HepG2 (cell line): ENCODE measurements around the gene AKAP8. TPM values are rescaled to one million over a fixed set of nuclear protein-coding genes. Genes with fewer than 3 reads are reported as not detected.

Experiments
- AKAP8 ChIP-seq: sonication (generic); formaldehyde crosslinking; IDR thresholded peaks from 2 replicates; pipeline ENCODE4 v1.5.1; 2020; ENCODE audit warnings: mild to moderate bottlenecking, missing genetic modification reagents
- ARID3A ChIP-seq: IDR thresholded peaks from 2 replicates; pipeline ENCODE4 v1.6.1; 2012; ENCODE audit warnings: low read depth, low read length, improper control_type of control experiment
- CBX2 ChIP-seq, 2 experiments: fragments of 200-600 bp in 1 of 2; sonication (generic); formaldehyde crosslinking in 1 of 2; IDR thresholded peaks; 2 replicates each; pipeline versions ENCODE4 v1.7.0 to v1.8.1; 2018 to 2022; ENCODE audit warnings: low read depth in 2 of 2, low read length in 1 of 2, mild to moderate bottlenecking in 1 of 2, missing genetic modification reagents in 1 of 2
- EED ChIP-seq: sonication (generic); formaldehyde crosslinking; IDR thresholded peaks from 2 replicates; pipeline ENCODE4 v1.5.0; 2020; ENCODE audit warnings: mild to moderate bottlenecking, missing genetic modification reagents
- FOXK1 ChIP-seq: sonication (generic); formaldehyde crosslinking; IDR thresholded peaks from 2 replicates; pipeline ENCODE4 v1.4.0; 2020; ENCODE audit warnings: low read depth, missing genetic modification reagents, borderline replicate concordance
- FOXP4 ChIP-seq: sonication (generic); formaldehyde crosslinking; IDR thresholded peaks from 2 replicates; pipeline ENCODE4 v1.4.0; 2020; ENCODE audit warnings: missing genetic modification reagents
- MAFK ChIP-seq, 2 experiments: IDR thresholded peaks in 1 of 2; conservative IDR thresholded peaks in 1 of 2; 2 replicates each; pipeline ENCODE4 v1.6.1; 2011; ENCODE audit warnings: improper control_type of control experiment in 2 of 2, low read length in 2 of 2
- NBN ChIP-seq: fragments of 450-650 bp; conservative IDR thresholded peaks from 2 replicates; pipeline ENCODE4 v1.6.1; 2017
- PRDM15 ChIP-seq: sonication (generic); formaldehyde crosslinking; IDR thresholded peaks from 2 replicates; pipeline ENCODE4 v1.4.0; 2020; ENCODE audit warnings: missing genetic modification reagents
- SIN3B ChIP-seq: fragments of 150-350 bp; IDR thresholded peaks from 2 replicates; pipeline ENCODE4 v1.6.1; 2014; ENCODE audit warnings: low read length
- SOX5 ChIP-seq: IDR thresholded peaks from 2 replicates; pipeline ENCODE4 v1.6.1; 2016; ENCODE audit warnings: borderline replicate concordance
- SPEN ChIP-seq: sonication (generic); formaldehyde crosslinking; IDR thresholded peaks from 2 replicates; pipeline ENCODE4 v1.5.1; 2020; ENCODE audit warnings: low read depth, mild to moderate bottlenecking, missing genetic modification reagents
- TAF1 ChIP-seq: sonication (generic); formaldehyde crosslinking; IDR thresholded peaks from 2 replicates; pipeline ENCODE4 v1.4.0; 2020; ENCODE audit warnings: missing genetic modification reagents
- ZBTB21 ChIP-seq: sonication (generic); formaldehyde crosslinking; IDR thresholded peaks from 2 replicates; pipeline ENCODE4 v1.4.0; 2020; ENCODE audit warnings: missing genetic modification reagents
- ZNF329 ChIP-seq: sonication (generic); formaldehyde crosslinking; IDR thresholded peaks from 2 replicates; pipeline ENCODE4 v1.9.0; 2021; ENCODE audit warnings: low read depth, mild to moderate bottlenecking, missing genetic modification reagents
- ZNF446 ChIP-seq: sonication (generic); formaldehyde crosslinking; IDR thresholded peaks from 2 replicates; pipeline ENCODE4 v1.5.0; 2020; ENCODE audit warnings: mild to moderate bottlenecking, missing genetic modification reagents
- ZNF644 ChIP-seq: IDR thresholded peaks from 2 replicates; pipeline ENCODE4 v1.6.1; 2016; ENCODE audit warnings: low read depth
- ZSCAN22 ChIP-seq: sonication (generic); formaldehyde crosslinking; IDR thresholded peaks from 2 replicates; pipeline ENCODE4 v1.4.0; 2020; ENCODE audit warnings: mild to moderate bottlenecking, missing genetic modification reagents
- polyA plus RNA-seq, 8 experiments: library from polyadenylated mRNA; depleted of rRNA in 3 of 8; stranded (reverse) in 7 of 8; unstranded in 1 of 8; fragments of >200 nt; fragmentation: Illumina TruSeq in 4 of 8; extraction: Trizol in 4 of 8; gene quantifications; 2 replicates each; pipeline versions ENCODE4 v1.2.1 to v1.2.3, GENCODE V29; 2011 to 2016; ENCODE audit warnings: low read depth in 4 of 8, missing spikeins in 1 of 8, mixed read lengths in 1 of 8; ENCODE audit not compliant: insufficient read depth in 1 of 8
- total RNA-seq, 5 experiments: library from RNA; depleted of rRNA; stranded (reverse); fragments of >200 nt; fragmentation: Illumina TruSeq; extraction: Trizol; gene quantifications; 2 replicates each; pipeline ENCODE4 v1.2.3, GENCODE V29; 2016; ENCODE audit warnings: low read depth in 1 of 5

Gene AKAP8
- total and polyA plus RNA-seq, 2 of the 13 experiments (the other 11 are each of a cell fraction or from before 2014, with no cell fraction given), result 15.9 to 22.1 TPM

- TF ChIP-seq TAF1 (peak; percentile 70; the same call in 1 of the 2 replicates), FOXK1 (peak; percentile 86; the same call in 1 of the 2 replicates), FOXP4 (CRISPR knock-in tag) (0 out of 2 replicates have a peak, but pooled peaks have one; percentile 22), ZNF329 (CRISPR knock-in tag) (peak; percentile 16; the same call in 1 of the 2 replicates), ARID3A (no peak), PRDM15 (CRISPR knock-in tag) (0 out of 2 replicates have a peak, but pooled peaks have one; percentile 57), ZBTB21 (no peak), SIN3B (no peak), ZNF446 (CRISPR knock-in tag) (no peak), CBX2 (IDR thresholded peaks at IDR 0.05; ENCODE audit: low read depth, low read length) (no peak), CBX2 (CRISPR knock-in tag; IDR thresholded peaks at IDR 0.05; ENCODE audit: low read depth) (no peak), ZSCAN22 (CRISPR knock-in tag) (peak; percentile 25; the same call in 1 of the 2 replicates), SOX5 (CRISPR knock-in tag) (no peak; the same call in 1 of the 2 replicates), ZNF644 (CRISPR knock-in tag) (no peak), EED (CRISPR knock-in tag) (0 out of 2 replicates have a peak, but pooled peaks have one; percentile 52), NBN (no peak), SPEN (CRISPR knock-in tag) (no peak; the same call in 1 of the 2 replicates), MAFK (conservative IDR thresholded peaks at IDR 0.05 in 1 of 2, IDR thresholded peaks at IDR 0.05 in 1 of 2; ENCODE audit: low read length in 2 of 2) (no peak), AKAP8 (peak; percentile 94)
These were observed at the start of gene AKAP8 (continued) for GRCh38 chr19:15379083-15379998.
